HCT116 (cell line): ENCODE results near the gene OTOP3. TPM values are rescaled to one million over a fixed set of nuclear protein-coding genes. Genes with fewer than 3 reads are reported as not detected.

ENCODE experiments used
- ATAC-seq: fragments of 200-7000 bp; cut with Tn5 transposase; 2 replicates; pipeline ENCODE4 v1.9.1; 2020; ENCODE audit warnings: mild to moderate bottlenecking, moderate library complexity
- BruUV-seq: library from RNA; stranded (reverse); fragments of 400-500 nt; replicated peaks from 2 replicates; lab custom pipeline; 2021; lab: Mats Ljungman, UMichigan
- CTCF ChIA-PET: fragments of 300-600 bp; sonication (Branson Sonifier 250); formaldehyde crosslinking; loops from one replicate; lab custom pipeline; 2021; ENCODE audit warnings: antibody characterized with exemption; lab: Charles Lee
- POLR2A ChIA-PET: fragments of 300-600, 350-600 bp; sonication (Branson Sonifier 250); formaldehyde crosslinking; loops from one replicate; lab custom pipeline; 2021; ENCODE audit warnings: antibody characterized with exemption; lab: Charles Lee
- RAD21 ChIA-PET, 2 experiments: fragments of 300-600 bp; sonication (Branson Sonifier 250); formaldehyde crosslinking; loops; one replicate each; lab custom pipeline; 2023; ENCODE audit warnings: low total read pairs in 2 of 2; ENCODE audit not compliant: uncharacterized antibody in 2 of 2, unreplicated experiment in 2 of 2, low non-redundant PET in 1 of 2; lab: Charles Lee
- DNase-seq: peaks from one replicate; pipeline ENCODE4 v3.0.0-alpha.2; 2010; ENCODE audit warnings: low read depth, low spot score
- H2AFZ ChIP-seq: fragments of 200-600 bp; shearing (Covaris generic), sonication (generic); 2 replicates; pipeline ENCODE4 v1.6.1; 2017; ENCODE audit warnings: low read depth, mixed run types, mixed read lengths, antibody characterized with exemption, low read length; ENCODE audit not compliant: poor library complexity, severe bottlenecking
- H3K27ac ChIP-seq: 2 replicates; pipeline ENCODE4 v1.5.1; 2012; ENCODE audit warnings: low read depth, low read length
- H3K27me3 ChIP-seq: fragments of 200-600 bp; sonication (generic); 2 replicates; pipeline ENCODE4 v1.6.1; 2016; ENCODE audit warnings: mixed run types, low read length, mixed read lengths; ENCODE audit not compliant: insufficient read depth
- H3K36me3 ChIP-seq, 2 experiments: fragments of 200-500 bp in 1 of 2; fragments of 200-600 bp in 1 of 2; sonication (Bioruptor generic) in 1 of 2; sonication (generic) in 1 of 2; 2 replicates each; pipeline versions ENCODE4 v1.5.1 to v1.6.1; 2014 to 2016; ENCODE audit warnings: low read length in 2 of 2, inconsistent platforms in 1 of 2, mixed read lengths in 1 of 2, mixed run types in 1 of 2; ENCODE audit not compliant: insufficient read depth in 2 of 2, control insufficient read depth in 1 of 2
- H3K4me1 ChIP-seq, 2 experiments: fragments of 200-600 bp in 1 of 2; sonication (generic) in 1 of 2; 2 replicates each; pipeline versions ENCODE4 v1.5.1 to v1.6.1; 2012 to 2017; ENCODE audit warnings: low read length in 2 of 2, inconsistent platforms in 1 of 2, mild to moderate bottlenecking in 1 of 2, mixed read lengths in 1 of 2, mixed run types in 1 of 2, moderate library complexity in 1 of 2; ENCODE audit not compliant: insufficient read depth in 2 of 2, control insufficient read depth in 1 of 2
- H3K4me2 ChIP-seq: fragments of 200-600 bp; sonication (generic); 2 replicates; pipeline ENCODE4 v1.6.1; 2017; ENCODE audit warnings: mixed run types, low read length, mixed read lengths
- H3K4me3 ChIP-seq, 2 experiments: fragments of 200-600 bp in 1 of 2; sonication (generic) in 1 of 2; replicated peaks in 1 of 2; 2 replicates each; pipeline ENCODE4 v1.5.1; 2011 to 2016; ENCODE audit warnings: low read length in 2 of 2, control low read depth in 1 of 2, low read depth in 1 of 2, mild to moderate bottlenecking in 1 of 2, mixed read lengths in 1 of 2, mixed run types in 1 of 2
- H3K79me2 ChIP-seq: fragments of 200-600 bp; sonication (generic); 2 replicates; pipeline ENCODE4 v1.6.1; 2017; ENCODE audit warnings: mild to moderate bottlenecking, mixed run types, low read length, moderate library complexity, mixed read lengths; ENCODE audit not compliant: insufficient read depth
- H3K9ac ChIP-seq: fragments of 200-600 bp; sonication (generic); 2 replicates; pipeline ENCODE4 v1.6.1; 2016; ENCODE audit warnings: low read length, mixed read lengths
- H3K9me2 ChIP-seq: fragments of 200-600 bp; sonication (generic), shearing (Covaris generic); 2 replicates; pipeline ENCODE4 v1.6.1; 2017; ENCODE audit warnings: mixed run types, mild to moderate bottlenecking, moderate library complexity; ENCODE audit not compliant: insufficient read depth
- H3K9me3 ChIP-seq, 2 experiments: fragments of 200-500 bp in 1 of 2; fragments of 200-600 bp in 1 of 2; sonication (Bioruptor generic) in 1 of 2; sonication (generic) in 1 of 2; 2 replicates each; pipeline ENCODE4 v1.6.1; 2014 to 2017; ENCODE audit warnings: low read length in 2 of 2, mixed read lengths in 2 of 2, inconsistent platforms in 1 of 2, low read depth in 1 of 2, mild to moderate bottlenecking in 1 of 2, mixed run types in 1 of 2, moderate library complexity in 1 of 2; ENCODE audit not compliant: control insufficient read depth in 1 of 2, insufficient read depth in 1 of 2
- H4K20me1 ChIP-seq: fragments of 200-600 bp; sonication (generic), shearing (Covaris generic); 2 replicates; pipeline ENCODE4 v1.6.1; 2017; ENCODE audit warnings: mixed run types, mild to moderate bottlenecking, moderate library complexity; ENCODE audit not compliant: insufficient read depth
- CBX3 ChIP-seq: IDR thresholded peaks from 2 replicates; pipeline ENCODE4 v1.6.1; 2012; ENCODE audit warnings: low read depth
- CEBPB ChIP-seq: IDR thresholded peaks from 2 replicates; pipeline ENCODE4 v1.6.1; 2012; ENCODE audit warnings: low read depth
- ELF1 ChIP-seq: IDR thresholded peaks from 2 replicates; pipeline ENCODE4 v1.6.1; 2012; ENCODE audit warnings: low read depth, borderline replicate concordance
- EZH2 ChIP-seq: fragments of 200-600 bp; sonication (generic); IDR thresholded peaks from 2 replicates; pipeline ENCODE4 v1.6.1; 2017; ENCODE audit warnings: antibody characterized with exemption, mixed run types
- EZH2phosphoT487 ChIP-seq: fragments of 200-600 bp; IDR thresholded peaks from 2 replicates; pipeline ENCODE4 v1.6.1; 2018; ENCODE audit warnings: antibody characterized with exemption, borderline replicate concordance
- FOSL1 ChIP-seq: IDR thresholded peaks from 2 replicates; pipeline ENCODE4 v1.6.1; 2012; ENCODE audit warnings: low read depth
- JUND ChIP-seq: IDR thresholded peaks from 2 replicates; pipeline ENCODE4 v1.6.1; 2012
- POLR2A ChIP-seq: IDR thresholded peaks from 2 replicates; pipeline ENCODE4 v1.7.0; 2011; ENCODE audit warnings: borderline replicate concordance; ENCODE audit not compliant: insufficient read depth, insufficient read length; ENCODE audit errors: extremely low read depth
- POLR2AphosphoS5 ChIP-seq: IDR thresholded peaks from 2 replicates; pipeline ENCODE4 v1.6.1; 2011; ENCODE audit warnings: mild to moderate bottlenecking, low read depth, low read length, moderate library complexity
- RAD21 ChIP-seq: IDR thresholded peaks from 2 replicates; pipeline ENCODE4 v1.6.1; 2012; ENCODE audit warnings: low read depth, mild to moderate bottlenecking
- SIN3A ChIP-seq: IDR thresholded peaks from 2 replicates; pipeline ENCODE4 v1.6.1; 2012; ENCODE audit warnings: low read depth
- SP1 ChIP-seq: IDR thresholded peaks from 2 replicates; pipeline ENCODE4 v1.6.1; 2012; ENCODE audit warnings: low read depth
- SRF ChIP-seq: IDR thresholded peaks from 2 replicates; pipeline ENCODE4 v1.6.1; 2012; ENCODE audit warnings: low read depth
- TCF7L2 ChIP-seq: IDR thresholded peaks from 2 replicates; pipeline ENCODE4 v1.7.0; 2011; ENCODE audit warnings: borderline replicate concordance, inconsistent platforms; ENCODE audit not compliant: insufficient read depth, insufficient read length; ENCODE audit errors: extremely low read depth
- YY1 ChIP-seq: IDR thresholded peaks from 2 replicates; pipeline ENCODE4 v1.6.1; 2011; ENCODE audit warnings: low read length, low read depth, moderate library complexity, mild to moderate bottlenecking; ENCODE audit not compliant: insufficient replicate concordance; ENCODE audit errors: extremely low read depth
- ZBTB33 ChIP-seq: IDR thresholded peaks from 2 replicates; pipeline ENCODE4 v1.6.1; 2011; ENCODE audit warnings: mild to moderate bottlenecking, low read length, moderate library complexity; ENCODE audit not compliant: insufficient replicate concordance; ENCODE audit errors: extremely low read depth
- ZNF274 ChIP-seq: fragments of 200-500 bp; sonication (Bioruptor generic); IDR thresholded peaks from 2 replicates; pipeline ENCODE4 v1.6.1; 2014; ENCODE audit warnings: mild to moderate bottlenecking, low read depth, low read length, inconsistent platforms
- intact Hi-C: fragments of 100-400 bp; cut with micrococcal nuclease; formaldehyde crosslinking; loops from 2 replicates; pipeline ENCODE4 v1.10.0; 2022
- total RNA-seq: library from RNA; stranded (reverse); gene quantifications from one replicate; pipeline ENCODE4 v1.2.1, GENCODE V29; 2021; ENCODE audit not compliant: unreplicated experiment
- TF ChIP-seq, protein P1 (sequence below): IDR thresholded peaks from 2 replicates; pipeline ENCODE4 v1.6.1; 2012
- TF ChIP-seq, protein P2 (sequence below), 3 experiments: fragments of 200-600 bp in 1 of 3; sonication (generic) in 1 of 3; IDR thresholded peaks in 2 of 3; conservative IDR thresholded peaks in 1 of 3; 2 replicates each; pipeline ENCODE4 v1.5.1; 2012 to 2017; ENCODE audit warnings: low read depth in 2 of 3, low read length in 2 of 3, antibody characterized with exemption in 1 of 3, borderline replicate concordance in 1 of 3, control low read depth in 1 of 3, mild to moderate bottlenecking in 1 of 3, mixed read lengths in 1 of 3, mixed run types in 1 of 3, moderate library complexity in 1 of 3; ENCODE audit not compliant: insufficient read depth in 1 of 3

OTOP3 gene
- total RNA-seq, 1 experiment from 2014 or later = not detected

- intact Hi-C loops = no loop called here
- ChIA-PET POLR2A (interaction anchor here (1.0 kb wide), 1 partner anchor 17 kb away, joined by 5 read pairs; the partner anchor contains the start of gene FDXR), RAD21 (no interaction called here), CTCF (no interaction called here)
- no peak overlapping the region for H3K4me3 ChIP-seq
- H3K9me2 ChIP-seq = no peaks in the 10 kb centered on the region
- H3K36me3 ChIP-seq = no peaks in the 10 kb centered on the region
- no peaks in the 10 kb centered on the region for H4K20me1 ChIP-seq
- DNase-seq (no peak), ATAC-seq (no peak)
- no peak overlapping the region for H3K9ac ChIP-seq
- H3K27ac ChIP-seq = no peak overlapping the region
- no peaks in the 10 kb centered on the region for H3K4me1 ChIP-seq
- no peaks in the 10 kb centered on the region for H3K79me2 ChIP-seq
- H3K27me3 ChIP-seq = no peaks in the 10 kb centered on the region
- no TSS peak for BruUV-seq
- H2AFZ ChIP-seq = no peak overlapping the region
- TF ChIP-seq, protein P1, sequence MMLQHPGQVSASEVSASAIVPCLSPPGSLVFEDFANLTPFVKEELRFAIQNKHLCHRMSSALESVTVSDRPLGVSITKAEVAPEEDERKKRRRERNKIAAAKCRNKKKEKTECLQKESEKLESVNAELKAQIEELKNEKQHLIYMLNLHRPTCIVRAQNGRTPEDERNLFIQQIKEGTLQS = no peak
- TF ChIP-seq ELF1 (no peak), FOSL1 (no peak), CEBPB (no peak), EZH2 (no peak), CBX3 (no peak), SIN3A (no peak), ZBTB33 (no peak), POLR2A (no peak), TCF7L2 (no peak), POLR2AphosphoS5 (no peak), SRF (no peak), RAD21 (no peak), SP1 (no peak), JUND (no peak), YY1 (no peak), ZNF274 (no peak), EZH2phosphoT487 (no peak)
- TF ChIP-seq, protein P2, sequence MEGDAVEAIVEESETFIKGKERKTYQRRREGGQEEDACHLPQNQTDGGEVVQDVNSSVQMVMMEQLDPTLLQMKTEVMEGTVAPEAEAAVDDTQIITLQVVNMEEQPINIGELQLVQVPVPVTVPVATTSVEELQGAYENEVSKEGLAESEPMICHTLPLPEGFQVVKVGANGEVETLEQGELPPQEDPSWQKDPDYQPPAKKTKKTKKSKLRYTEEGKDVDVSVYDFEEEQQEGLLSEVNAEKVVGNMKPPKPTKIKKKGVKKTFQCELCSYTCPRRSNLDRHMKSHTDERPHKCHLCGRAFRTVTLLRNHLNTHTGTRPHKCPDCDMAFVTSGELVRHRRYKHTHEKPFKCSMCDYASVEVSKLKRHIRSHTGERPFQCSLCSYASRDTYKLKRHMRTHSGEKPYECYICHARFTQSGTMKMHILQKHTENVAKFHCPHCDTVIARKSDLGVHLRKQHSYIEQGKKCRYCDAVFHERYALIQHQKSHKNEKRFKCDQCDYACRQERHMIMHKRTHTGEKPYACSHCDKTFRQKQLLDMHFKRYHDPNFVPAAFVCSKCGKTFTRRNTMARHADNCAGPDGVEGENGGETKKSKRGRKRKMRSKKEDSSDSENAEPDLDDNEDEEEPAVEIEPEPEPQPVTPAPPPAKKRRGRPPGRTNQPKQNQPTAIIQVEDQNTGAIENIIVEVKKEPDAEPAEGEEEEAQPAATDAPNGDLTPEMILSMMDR (IDR thresholded peaks at IDR 0.05 in 2 of 3, conservative IDR thresholded peaks at IDR 0.05 in 1 of 3; ENCODE audit: borderline replicate concordance in 1 of 3, insufficient read depth in 1 of 3, low read depth in 2 of 3, low read length in 2 of 3) = no peak
- H3K9me3 ChIP-seq = no peaks in the 10 kb centered on the region
- H3K4me2 ChIP-seq = no peak overlapping the region
These were observed 45.1 kb upstream of the OTOP3 start for GRCh38 chr17:74890554-74890953.
